ENCODE measurements around the gene HACD4.
"Not testable (repeated sequence)": the region's sequence is repeated elsewhere in the genome, so short reads cannot be mapped to it uniquely, and the experiment has no call there.

The HACD4 gene

GRCh38 chr9:21015995-21016394, 15.4 kb downstream of the HACD4 start:
- no peak for DNase-seq

- no peak for DNase-seq
These were observed 16.2 kb downstream of the HACD4 start for GRCh38 chr9:21015129-21015815.

DNA sequence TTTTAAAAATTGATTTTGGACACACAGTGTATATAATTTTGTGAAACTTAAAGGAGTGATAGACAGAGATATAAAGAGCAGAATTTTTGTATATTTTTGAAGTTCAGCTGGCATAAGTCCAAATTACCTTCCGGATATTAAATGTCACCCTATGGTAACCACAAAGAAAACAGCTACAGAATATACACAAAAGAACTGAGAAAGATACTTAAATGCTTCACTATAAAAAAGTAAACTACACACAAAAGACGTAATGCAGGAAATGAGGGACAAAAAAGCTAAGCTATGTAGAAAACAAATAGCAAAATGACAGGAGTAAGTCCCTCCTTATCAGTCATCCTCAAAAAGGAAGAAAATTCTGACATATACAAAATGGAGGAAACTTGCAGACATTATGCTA, 29.4 kb downstream of the HACD4 start:
- no peak for DNase-seq

DNA sequence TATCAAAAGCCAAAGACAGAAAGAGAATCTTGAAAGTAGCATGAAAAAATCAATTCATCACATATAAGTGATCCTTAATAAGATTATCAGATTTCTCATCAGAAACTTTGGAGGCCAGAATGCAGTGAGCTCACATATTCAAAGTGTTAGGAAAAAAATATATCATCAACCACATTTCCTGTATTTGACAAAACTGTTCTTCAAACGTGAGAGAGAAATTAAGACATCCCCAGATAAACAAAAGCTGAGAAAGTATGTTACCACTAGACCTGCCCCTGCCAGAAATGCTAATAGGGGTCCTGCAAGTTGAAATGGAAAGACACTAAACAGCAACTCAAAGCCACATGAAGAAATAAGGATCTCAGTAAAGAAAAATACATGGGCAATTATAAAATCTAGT, 29.9 kb downstream of the HACD4 start:
- no peak for DNase-seq

GRCh38 chr9:20997503-20998076, 33.9 kb downstream of the HACD4 start:
- DNase-seq: no peak

GRCh38 chr9:20996809-20997208, 34.6 kb downstream of the HACD4 start:
- DNase-seq: no peak

- DNase-seq: no peak
These were observed 35.8 kb downstream of the HACD4 start for GRCh38 chr9:20995616-20996015.

DNA sequence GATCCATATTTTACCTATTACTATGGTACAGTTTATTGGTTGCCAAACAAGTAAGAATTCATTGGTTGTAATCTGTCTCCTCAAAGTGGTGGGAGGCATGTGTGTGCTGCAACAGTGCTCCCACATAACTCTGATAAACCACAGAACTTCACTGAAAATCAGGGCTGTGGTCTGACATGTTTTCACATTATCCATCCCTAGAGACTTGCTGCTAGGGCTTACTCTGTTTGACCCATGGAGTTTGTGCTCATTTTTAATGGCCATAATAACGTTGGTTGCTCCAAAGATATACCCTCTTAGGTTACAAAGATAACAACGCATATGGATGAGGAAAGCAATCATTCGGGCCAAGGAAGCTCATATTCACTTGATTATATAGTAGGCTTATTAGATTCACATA, 37.0 kb downstream of the HACD4 start:
- DNase-seq: no peak

DNA sequence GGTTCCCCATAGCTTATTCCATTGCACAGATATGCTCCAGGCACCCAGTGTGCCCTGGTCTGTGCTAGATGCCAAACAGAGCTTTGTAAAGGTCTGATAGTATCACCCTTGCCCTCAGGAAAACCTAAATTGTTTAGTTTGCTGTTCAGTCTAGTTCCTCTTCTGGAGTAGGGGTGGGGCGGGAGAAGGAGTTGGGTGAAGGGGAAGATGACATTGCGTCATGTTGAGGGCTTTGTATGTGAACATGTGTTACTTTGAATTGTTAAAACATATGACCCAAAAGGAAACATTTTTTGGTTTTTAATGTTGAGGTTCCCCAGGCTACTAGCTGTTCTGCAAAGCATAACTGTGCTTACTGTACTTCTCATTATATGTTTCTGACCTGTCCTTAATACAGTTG, 40.6 kb downstream of the HACD4 start:
- DNase-seq: no peak

- no peak for DNase-seq
These were observed 41.5 kb downstream of the HACD4 start for GRCh38 chr9:20989923-20990341.

DNA sequence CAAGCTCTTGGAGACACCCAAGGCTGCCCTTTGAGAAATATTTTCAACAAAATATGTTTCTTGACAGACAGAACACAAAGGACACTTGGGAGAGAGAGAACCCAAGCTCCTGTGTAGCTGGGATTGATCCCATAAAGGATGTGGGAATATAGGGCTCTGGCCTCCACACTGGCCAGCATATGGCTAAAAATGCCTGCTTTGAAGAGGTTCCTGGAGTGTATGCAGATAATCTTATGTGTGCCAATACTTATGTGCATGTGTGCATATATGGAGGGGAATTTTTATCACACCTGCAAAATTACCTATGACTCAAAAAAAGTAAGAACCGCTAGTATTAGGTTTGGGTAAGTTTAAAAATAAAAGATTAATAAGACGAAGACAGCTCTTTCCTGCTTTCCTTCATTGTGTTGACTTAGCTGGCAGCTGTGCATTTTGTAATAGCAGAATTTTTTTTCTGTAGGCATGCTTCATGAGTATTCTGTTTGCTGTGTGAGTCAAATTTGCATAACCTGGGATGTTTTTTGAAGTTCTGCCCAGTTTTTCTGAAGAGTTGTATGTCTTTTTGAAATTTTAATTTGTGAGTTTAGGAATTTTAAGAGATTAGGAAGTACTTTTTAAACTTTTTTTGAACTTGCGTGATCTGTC, 42.6 kb downstream of the HACD4 start:
- no peak for DNase-seq

DNA sequence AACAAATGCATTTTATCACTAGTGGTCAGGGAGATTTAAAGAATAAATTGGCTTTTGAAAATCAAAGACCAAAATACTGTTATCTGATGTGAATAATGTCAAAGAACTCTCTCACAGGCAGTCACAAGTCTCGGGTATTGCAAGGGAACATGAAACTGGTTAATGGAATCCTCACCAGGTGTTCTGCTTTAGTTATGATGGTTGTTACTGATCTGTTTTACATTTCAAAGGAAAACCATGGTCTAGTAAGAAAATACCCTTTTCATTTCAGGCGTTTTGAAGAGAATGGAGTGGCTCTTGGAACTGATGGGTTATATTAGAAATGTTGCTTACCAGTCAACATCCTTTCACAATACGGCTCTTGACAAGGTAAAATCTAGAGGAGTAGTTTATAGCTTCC, 43.4 kb downstream of the HACD4 start:
- DNase-seq: no peak

DNA sequence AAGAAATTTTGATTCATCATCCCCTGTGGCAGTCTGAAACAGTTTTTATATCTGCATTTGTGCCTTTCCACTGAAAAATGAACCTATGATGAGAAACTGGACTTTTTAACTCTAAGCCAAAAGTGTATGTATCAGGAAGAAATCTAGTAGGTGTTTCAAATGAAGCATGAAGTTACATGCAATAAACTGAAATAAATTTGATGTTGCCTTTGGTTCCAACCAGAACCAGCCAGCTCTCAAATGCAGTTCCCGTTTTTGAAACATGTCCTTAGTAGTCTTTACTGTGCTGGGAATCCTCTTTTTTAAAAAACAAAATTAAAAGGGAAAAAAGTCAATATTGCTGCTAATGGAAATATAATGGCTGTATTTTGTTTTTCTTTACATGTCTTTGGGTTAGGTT, 43.9 kb downstream of the HACD4 start:
- DNase-seq: no peak

DNA sequence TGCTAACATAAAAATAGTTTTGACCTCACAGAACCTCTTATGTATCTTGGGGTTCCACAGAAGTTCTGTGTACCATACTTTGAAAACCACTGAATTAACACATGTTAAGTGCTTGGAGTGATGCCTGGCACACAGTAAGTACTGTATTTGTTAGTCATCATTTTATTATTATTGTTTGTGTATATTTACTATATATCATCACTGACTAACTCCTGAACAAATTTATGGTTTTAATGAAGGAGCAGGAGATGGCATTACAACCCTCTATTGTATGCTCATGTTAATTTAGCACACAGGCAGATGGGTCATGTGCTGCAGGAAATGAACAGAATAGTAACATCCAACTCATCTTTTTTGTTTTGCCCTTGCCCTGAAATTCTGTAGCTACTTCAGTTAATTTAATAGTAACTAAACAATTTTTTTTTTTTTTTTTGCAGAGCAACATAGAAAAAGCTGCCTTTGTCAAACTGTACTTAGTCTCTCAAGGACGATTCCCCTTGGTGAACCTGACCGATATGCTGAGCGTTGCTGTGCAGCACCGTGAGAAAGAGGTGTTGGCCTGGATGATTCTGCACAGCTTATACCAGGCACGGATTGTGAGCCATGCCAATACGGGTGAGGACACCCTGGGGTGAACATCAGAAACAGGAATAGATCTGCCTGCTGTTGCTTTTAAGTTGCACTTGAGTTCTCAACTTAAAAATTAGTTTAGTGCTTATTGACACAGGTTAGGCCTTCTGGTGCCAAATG, 45.4 kb downstream of the HACD4 start:
- DNase-seq: no peak

GRCh38 chr9:20984506-20984905, 46.9 kb downstream of the HACD4 start:
- no peak for DNase-seq

DNA sequence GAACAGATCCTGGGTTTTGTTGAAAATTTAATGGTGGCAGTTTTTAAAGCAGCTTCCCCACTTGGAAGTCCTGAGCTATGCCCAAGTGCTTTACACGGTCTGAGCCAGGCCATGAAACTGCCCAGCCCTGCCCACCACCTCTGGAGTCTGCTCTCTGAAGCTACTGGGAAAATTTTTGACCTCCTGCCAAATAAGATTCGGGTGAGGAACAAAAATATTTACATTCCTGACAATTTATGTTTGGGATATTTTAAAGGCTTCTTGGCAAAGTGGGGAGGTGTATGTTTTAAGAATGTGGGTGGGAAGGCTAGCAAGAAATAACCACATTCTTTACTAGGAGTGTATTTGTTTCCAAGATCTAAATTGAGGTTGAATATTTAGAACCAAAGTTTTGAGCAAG, 50.0 kb downstream of the HACD4 start:
- DNase-seq: no peak

- no peak for DNase-seq
These were observed 50.5 kb downstream of the HACD4 start for GRCh38 chr9:20980832-20981455.

DNA sequence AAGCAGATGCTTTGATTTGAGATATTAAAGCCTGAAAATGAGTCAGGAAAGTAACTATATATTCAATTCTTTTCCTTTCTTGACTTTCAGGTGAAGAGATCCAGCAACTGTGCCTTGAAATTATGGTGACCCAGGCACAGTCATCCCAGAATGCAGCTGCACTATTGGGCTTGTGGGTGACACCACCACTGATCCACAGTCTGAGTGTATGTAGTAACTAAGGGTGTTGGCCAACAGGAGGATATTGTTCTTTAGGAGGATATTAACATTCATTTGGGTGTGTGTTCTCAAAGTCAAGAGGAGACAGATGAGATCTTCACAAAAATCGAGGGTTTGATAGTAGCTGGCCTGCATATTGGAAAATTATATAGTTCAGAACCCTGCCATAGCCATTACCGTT, 53.2 kb downstream of the HACD4 start:
- DNase-seq: no peak

GRCh38 chr9:20974191-20974938, 57.1 kb downstream of the HACD4 start:
- DNase-seq: not testable (repeated sequence)

DNA sequence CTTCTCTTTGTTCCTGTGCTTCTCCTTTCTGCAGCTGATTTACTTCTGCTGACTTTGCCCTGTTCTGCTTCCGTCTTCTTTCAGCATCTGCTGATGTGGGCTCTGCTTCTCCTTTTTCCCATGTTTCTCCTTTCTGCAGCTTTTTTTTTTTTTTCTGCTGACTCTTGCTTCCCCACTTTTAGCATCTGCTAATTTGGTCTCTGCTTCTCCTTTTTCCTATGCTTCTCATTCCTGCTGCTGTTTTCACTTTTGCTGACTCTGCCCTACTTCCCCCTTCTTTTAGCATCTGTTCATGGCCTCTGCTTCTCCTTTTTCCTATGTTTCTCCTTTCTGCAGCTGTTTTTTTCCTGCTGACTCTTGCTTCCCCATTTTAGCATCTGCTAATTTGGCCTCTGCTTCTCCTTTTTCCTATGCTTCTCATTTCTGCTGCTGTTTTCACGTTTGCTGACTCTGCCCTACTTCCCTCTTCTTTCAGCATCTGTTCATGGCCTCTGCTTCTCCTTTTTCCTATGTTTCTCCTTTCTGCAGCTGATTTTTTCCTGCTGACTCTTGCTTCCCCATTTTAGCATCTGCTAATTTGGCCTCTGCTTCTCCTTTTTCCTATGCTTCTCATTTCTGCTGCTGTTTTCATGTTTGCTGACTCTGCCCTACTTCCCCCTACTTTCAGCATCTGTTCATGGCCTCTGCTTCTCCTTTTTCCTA, 58.0 kb downstream of the HACD4 start:
- not testable (repeated sequence) for DNase-seq

GRCh38 chr9:20972684-20973083, 58.8 kb downstream of the HACD4 start:
- DNase-seq: no peak

Measured in NCI-H524 treated with DMSO at 0.1 percent for 48 hours (cell line).